ENCODE results near the gene ARNT2. TPM values are rescaled to one million over a fixed set of nuclear protein-coding genes. Genes with fewer than 3 reads are reported as not detected.
A peak's percentile ranks its signal among the peaks of the same experiment; 100 is the strongest.

Gene ARNT2
- total RNA-seq, 2 experiments from 2014 or later: not detected

DNA sequence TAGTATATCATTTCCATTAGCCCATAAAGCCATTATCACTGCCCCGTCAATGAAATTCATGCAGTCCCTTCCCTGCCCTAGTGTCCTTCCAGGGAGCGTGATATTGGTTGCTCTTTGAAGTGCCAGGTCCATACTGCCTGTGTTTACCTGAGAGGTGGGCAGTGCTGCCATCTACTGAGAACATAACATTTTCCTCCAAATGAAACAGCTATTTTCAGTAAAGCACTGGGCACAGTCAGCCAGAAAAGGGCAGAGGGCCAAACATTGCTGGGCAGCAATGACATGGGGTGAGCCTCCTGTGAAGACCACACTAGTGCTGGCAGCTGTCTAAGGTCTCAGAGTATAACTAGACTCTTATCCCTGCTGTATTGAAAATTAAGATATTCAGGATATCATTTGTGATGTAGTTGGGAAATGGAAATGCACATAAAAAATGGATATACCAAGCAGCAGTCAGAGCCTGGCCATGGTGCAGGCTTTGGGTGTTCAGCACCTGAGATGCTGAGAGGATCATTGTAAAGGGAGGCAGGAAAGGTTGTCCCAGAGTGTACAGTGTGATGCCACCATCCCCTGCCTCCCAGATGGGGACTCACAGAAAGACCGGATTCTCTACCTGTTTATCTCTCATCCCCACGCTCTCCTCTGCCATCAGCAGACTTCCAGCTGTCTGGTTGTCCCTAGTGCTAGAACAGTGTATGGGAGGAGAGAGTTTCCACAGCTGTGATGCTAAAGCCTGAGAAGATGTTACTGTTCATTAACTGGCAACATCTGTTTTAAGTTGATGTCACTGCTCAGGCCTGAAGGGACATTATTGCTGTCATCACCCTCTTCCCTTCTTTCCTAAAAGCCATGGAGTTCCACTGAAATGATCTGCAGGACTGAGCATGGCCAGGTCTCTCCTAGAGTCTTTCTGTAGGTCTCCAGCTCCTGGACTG, 108.8 kb downstream of the ARNT2 start:
- H3K4me1 ChIP-seq (ENCODE audit: insufficient read depth, low read length, poor library complexity, severe bottlenecking): no peaks in the 10 kb centered on the region
- TF ChIP-seq EZH2phosphoT487 (IDR thresholded peaks at IDR 0.05; ENCODE audit: borderline replicate concordance, low read depth, low read length): no peak
- TF ChIP-seq, protein P1, sequence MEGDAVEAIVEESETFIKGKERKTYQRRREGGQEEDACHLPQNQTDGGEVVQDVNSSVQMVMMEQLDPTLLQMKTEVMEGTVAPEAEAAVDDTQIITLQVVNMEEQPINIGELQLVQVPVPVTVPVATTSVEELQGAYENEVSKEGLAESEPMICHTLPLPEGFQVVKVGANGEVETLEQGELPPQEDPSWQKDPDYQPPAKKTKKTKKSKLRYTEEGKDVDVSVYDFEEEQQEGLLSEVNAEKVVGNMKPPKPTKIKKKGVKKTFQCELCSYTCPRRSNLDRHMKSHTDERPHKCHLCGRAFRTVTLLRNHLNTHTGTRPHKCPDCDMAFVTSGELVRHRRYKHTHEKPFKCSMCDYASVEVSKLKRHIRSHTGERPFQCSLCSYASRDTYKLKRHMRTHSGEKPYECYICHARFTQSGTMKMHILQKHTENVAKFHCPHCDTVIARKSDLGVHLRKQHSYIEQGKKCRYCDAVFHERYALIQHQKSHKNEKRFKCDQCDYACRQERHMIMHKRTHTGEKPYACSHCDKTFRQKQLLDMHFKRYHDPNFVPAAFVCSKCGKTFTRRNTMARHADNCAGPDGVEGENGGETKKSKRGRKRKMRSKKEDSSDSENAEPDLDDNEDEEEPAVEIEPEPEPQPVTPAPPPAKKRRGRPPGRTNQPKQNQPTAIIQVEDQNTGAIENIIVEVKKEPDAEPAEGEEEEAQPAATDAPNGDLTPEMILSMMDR (conservative IDR thresholded peaks at IDR 0.05; ENCODE audit: low read length): peak; percentile 44; the same call in 1 of the 2 replicates
- H3K9me3 ChIP-seq (ENCODE audit: low read length): no peaks in the 10 kb centered on the region
- POLR2A ChIA-PET: no interaction called here
- H3K79me2 ChIP-seq (ENCODE audit: insufficient read depth, low read depth, low read length): no peaks in the 10 kb centered on the region
- H3K4me2 ChIP-seq (ENCODE audit: low read length): no peak overlapping the region
- no peak overlapping the region for H3K27ac ChIP-seq (ENCODE audit: low read depth, low read length, poor library complexity, severe bottlenecking)
- no peaks in the 10 kb centered on the region for H3K36me3 ChIP-seq (ENCODE audit: insufficient read depth, low read length)
- intact Hi-C loops (cut with micrococcal nuclease; ENCODE audit: unreplicated experiment): no loop called here
- no peak overlapping the region for H3K4me3 ChIP-seq (ENCODE audit: low read depth, low read length, poor library complexity, severe bottlenecking)
- H3K9me2 ChIP-seq (ENCODE audit: insufficient read depth, low read length): no peaks in the 10 kb centered on the region
- no TSS peak for BruUV-seq (replicated peaks)
- no peak overlapping the region for H2AFZ ChIP-seq (ENCODE audit: low read length)
- H4K20me1 ChIP-seq (ENCODE audit: insufficient read depth, low read length): no peaks in the 10 kb centered on the region
- peak; percentile 3 for DNase-seq (ENCODE audit: low spot score)
- CTCF ChIA-PET (ENCODE audit: unreplicated experiment): no interaction called here

DNA sequence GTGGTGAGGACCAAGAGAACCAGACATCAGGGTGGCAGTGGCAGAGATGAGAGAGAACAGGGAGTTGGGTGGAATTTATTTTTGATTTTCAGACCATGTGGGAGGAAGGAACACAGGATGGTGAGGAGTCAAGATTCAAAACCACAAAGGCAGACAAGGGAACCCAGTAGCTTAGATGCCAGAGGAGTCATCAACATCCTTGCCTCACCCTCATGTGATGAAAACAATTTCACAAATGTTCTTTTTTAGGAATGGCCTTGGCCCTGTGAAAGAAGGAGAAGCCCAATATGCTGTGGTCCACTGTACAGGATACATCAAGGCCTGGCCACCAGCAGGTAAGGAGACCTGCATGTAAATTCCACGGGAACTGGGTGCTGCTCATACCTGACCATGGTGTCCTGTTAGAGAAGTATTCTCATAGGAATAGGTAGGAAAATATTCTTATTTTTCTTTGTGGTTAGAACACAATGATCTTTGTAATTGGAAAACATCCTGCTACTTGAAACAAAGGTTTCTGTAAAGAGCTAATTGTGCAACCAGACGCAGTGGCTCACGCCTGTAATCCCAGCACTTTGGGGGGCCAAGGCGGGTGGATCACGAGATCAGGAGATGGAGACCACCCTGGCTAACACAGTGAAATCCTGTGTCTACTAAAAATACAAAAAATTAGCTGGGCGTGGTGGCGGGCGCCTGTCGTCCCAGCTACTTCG, 110.0 kb downstream of the ARNT2 start:
- no peaks in the 10 kb centered on the region for H3K4me1 ChIP-seq (ENCODE audit: insufficient read depth, low read length, poor library complexity, severe bottlenecking)
- H4K20me1 ChIP-seq (ENCODE audit: insufficient read depth, low read length): no peaks in the 10 kb centered on the region
- no peak for DNase-seq (ENCODE audit: low spot score)
- no peaks in the 10 kb centered on the region for H3K79me2 ChIP-seq (ENCODE audit: insufficient read depth, low read depth, low read length)
- no peak for TF ChIP-seq EZH2phosphoT487 (IDR thresholded peaks at IDR 0.05; ENCODE audit: borderline replicate concordance, low read depth, low read length)
- TF ChIP-seq, protein P1 (conservative IDR thresholded peaks at IDR 0.05; ENCODE audit: low read length): no peak
- no peaks in the 10 kb centered on the region for H3K9me2 ChIP-seq (ENCODE audit: insufficient read depth, low read length)
- CTCF ChIA-PET (ENCODE audit: unreplicated experiment): no interaction called here
- no peak overlapping the region for H3K27ac ChIP-seq (ENCODE audit: low read depth, low read length, poor library complexity, severe bottlenecking)
- H2AFZ ChIP-seq (ENCODE audit: low read length): no peak overlapping the region
- H3K36me3 ChIP-seq (ENCODE audit: insufficient read depth, low read length): no peaks in the 10 kb centered on the region
- BruUV-seq (replicated peaks): no TSS peak
- H3K4me2 ChIP-seq (ENCODE audit: low read length): no peak overlapping the region
- H3K9me3 ChIP-seq (ENCODE audit: low read length): no peaks in the 10 kb centered on the region
- no peak overlapping the region for H3K4me3 ChIP-seq (ENCODE audit: low read depth, low read length, poor library complexity, severe bottlenecking)
- POLR2A ChIA-PET: no interaction called here
- intact Hi-C loops (cut with micrococcal nuclease; ENCODE audit: unreplicated experiment): no loop called here

Data from OCI-LY7 (cell line).